Suprapubic skin (tissue), 4 donors: ENCODE results near the gene SCAPER. TPM values are rescaled to one million over a fixed set of nuclear protein-coding genes. Genes with fewer than 3 reads are reported as not detected.

ENCODE experiments used
- DNase-seq, 2 donors: peaks; one replicate each; pipeline ENCODE4 v3.0.0-alpha.2; 2019; ENCODE audit warnings: low spot score in 2 of 2
- H3K27ac ChIP-seq: fragments of 200-600 bp; sonication (generic); one replicate; pipeline ENCODE4 v1.5.1; 2019
- H3K27me3 ChIP-seq: fragments of 200-600 bp; sonication (generic); one replicate; pipeline ENCODE4 v1.5.1; 2019
- H3K36me3 ChIP-seq: fragments of 200-600 bp; sonication (generic); one replicate; pipeline ENCODE4 v1.5.1; 2019
- H3K4me1 ChIP-seq: fragments of 200-600 bp; sonication (generic); one replicate; pipeline ENCODE4 v1.5.1; 2019
- H3K4me3 ChIP-seq: fragments of 200-600 bp; sonication (generic); one replicate; pipeline ENCODE4 v1.5.1; 2019; ENCODE audit warnings: mild to moderate bottlenecking
- H3K9me3 ChIP-seq: fragments of 200-600 bp; sonication (generic); one replicate; pipeline ENCODE4 v1.5.1; 2019
- CTCF ChIP-seq, 2 donors: fragments of 200-600 bp in 1 of 2; fragments of 450-650 bp in 1 of 2; sonication (generic) in 1 of 2; IDR thresholded peaks; one replicate each; pipeline ENCODE4 v1.5.1; 2016 to 2019; ENCODE audit warnings: antibody characterized with exemption in 2 of 2, mild to moderate bottlenecking in 1 of 2, moderate library complexity in 1 of 2
- EP300 ChIP-seq: sonication (generic); formaldehyde crosslinking; IDR thresholded peaks from one replicate; pipeline ENCODE4 v1.6.1; 2017; ENCODE audit warnings: antibody characterized with exemption
- POLR2A ChIP-seq, 2 donors: fragments of 450-650 bp; IDR thresholded peaks; one replicate each; pipeline ENCODE4 v1.6.1; 2017; ENCODE audit warnings: antibody characterized with exemption in 2 of 2, mild to moderate bottlenecking in 2 of 2, moderate library complexity in 2 of 2
- POLR2AphosphoS5 ChIP-seq, 3 donors: sonication (generic); formaldehyde crosslinking; IDR thresholded peaks; one replicate each; pipeline ENCODE4 v1.6.1; 2017; ENCODE audit warnings: antibody characterized with exemption in 3 of 3
- WGBS: methylation state at CpG from one replicate; pipeline ENCODE4 v1.1.5; 2018; 5-methylcytosine and 5-hydroxymethylcytosine counted together
- total RNA-seq, 4 donors: library from RNA; depleted of rRNA; stranded (reverse); fragments of >200 nt; gene quantifications; one replicate each; pipeline ENCODE4 v1.1.0, GENCODE V29; 2016

Gene SCAPER
- total RNA-seq, 4 donors from 2014 or later: 26.3 to 61.4 (median 37.3) TPM

DNA sequence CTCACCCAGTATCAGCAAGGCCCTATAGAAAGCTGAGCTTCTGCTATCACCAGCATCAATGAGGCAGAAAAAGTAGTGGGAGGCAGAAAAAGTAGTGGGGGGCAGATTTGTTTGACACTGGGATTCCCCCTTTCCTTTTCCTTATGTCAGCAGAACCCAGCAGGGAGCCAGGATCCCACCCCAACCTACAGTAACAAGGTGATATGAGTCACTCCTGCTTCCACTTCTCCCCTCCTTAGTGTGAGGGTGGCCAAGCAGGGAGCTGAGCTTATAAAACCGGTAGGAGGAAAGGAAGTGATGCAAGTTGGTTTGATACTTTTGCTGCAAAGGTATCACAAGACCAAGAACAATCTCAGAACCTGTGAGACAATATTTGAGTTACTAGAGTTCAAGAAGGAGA, 128.7 kb downstream of the SCAPER start:
- peaks cover 20% of the 10 kb centered on the region for H3K36me3 ChIP-seq
- TF ChIP-seq CTCF (IDR thresholded peaks at IDR 0.05) (no peak), POLR2AphosphoS5 (IDR thresholded peaks at IDR 0.05) (no peak), EP300 (no peak), POLR2A (IDR thresholded peaks at IDR 0.05) (no peak)
- H3K4me3 ChIP-seq: no peak overlapping the region
- WGBS: 71% methylated on average over 1 of the region's 1 CpG
- H3K9me3 ChIP-seq: peaks cover 7% of the 10 kb centered on the region
- no peaks in the 10 kb centered on the region for H3K27me3 ChIP-seq
- no peaks in the 10 kb centered on the region for H3K4me1 ChIP-seq
- H3K27ac ChIP-seq: no peak overlapping the region
- DNase-seq: no peak

GRCh38 chr15:76773234-76773633, 131.9 kb downstream of the SCAPER start:
- H3K27ac ChIP-seq: no peak overlapping the region
- peaks cover 7% of the 10 kb centered on the region for H3K9me3 ChIP-seq
- H3K4me1 ChIP-seq: no peaks in the 10 kb centered on the region
- no peak overlapping the region for H3K4me3 ChIP-seq
- TF ChIP-seq EP300: no peak
- no peak for TF ChIP-seq POLR2AphosphoS5 (IDR thresholded peaks at IDR 0.05)
- no peak for TF ChIP-seq POLR2A (IDR thresholded peaks at IDR 0.05)
- no peak for TF ChIP-seq CTCF (IDR thresholded peaks at IDR 0.05)
- WGBS: 100% methylated on average over 1 of the region's 1 CpG
- no peak for DNase-seq
- H3K27me3 ChIP-seq: no peaks in the 10 kb centered on the region
- peaks cover 11% of the 10 kb centered on the region for H3K36me3 ChIP-seq

- no peak for DNase-seq
- no peaks in the 10 kb centered on the region for H3K4me1 ChIP-seq
- no peak for TF ChIP-seq POLR2A (IDR thresholded peaks at IDR 0.05)
- no peak for TF ChIP-seq EP300
- TF ChIP-seq POLR2AphosphoS5 (IDR thresholded peaks at IDR 0.05): no peak
- no peak for TF ChIP-seq CTCF (IDR thresholded peaks at IDR 0.05)
- H3K36me3 ChIP-seq: peaks cover 11% of the 10 kb centered on the region
- 91% methylated on average over 1 of the region's 1 CpG for WGBS
- no peak overlapping the region for H3K4me3 ChIP-seq
- H3K27me3 ChIP-seq: no peaks in the 10 kb centered on the region
- H3K27ac ChIP-seq: no peak overlapping the region
- peaks cover 7% of the 10 kb centered on the region for H3K9me3 ChIP-seq
Measured at GRCh38 chr15:76772776-76773175, 132.4 kb downstream of the SCAPER start.

DNA sequence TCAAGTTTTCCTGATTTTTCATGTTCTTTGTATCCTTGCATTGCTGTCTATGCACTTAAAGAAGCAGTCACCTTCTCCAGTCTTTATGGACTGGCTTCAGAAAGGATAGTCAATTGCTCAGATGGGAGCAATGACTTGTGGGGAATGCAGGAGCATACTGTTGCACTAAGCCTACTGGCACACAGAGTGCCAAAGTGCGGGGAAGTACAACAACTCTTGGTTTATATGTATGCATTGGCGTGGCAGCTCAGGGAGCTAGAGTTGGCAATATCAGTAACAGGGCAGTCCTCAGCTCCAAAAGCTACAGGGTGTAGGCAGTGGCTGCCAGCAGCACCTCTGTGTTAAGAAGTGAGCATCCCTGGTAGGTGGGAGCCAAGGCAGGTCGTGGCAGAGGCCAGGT, 141.1 kb downstream of the SCAPER start:
- DNase-seq: no peak
- no peaks in the 10 kb centered on the region for H3K27me3 ChIP-seq
- H3K4me1 ChIP-seq: no peaks in the 10 kb centered on the region
- TF ChIP-seq EP300 (no peak), CTCF (IDR thresholded peaks at IDR 0.05) (no peak), POLR2A (IDR thresholded peaks at IDR 0.05) (no peak), POLR2AphosphoS5 (IDR thresholded peaks at IDR 0.05) (no peak)
- peaks cover 6% of the 10 kb centered on the region for H3K9me3 ChIP-seq
- no peak overlapping the region for H3K4me3 ChIP-seq
- H3K36me3 ChIP-seq: peaks cover 35% of the 10 kb centered on the region
- H3K27ac ChIP-seq: no peak overlapping the region
- 100% methylated on average over 3 of the region's 3 CpGs for WGBS

- WGBS: 96% methylated on average over 2 of the region's 2 CpGs
- H3K27ac ChIP-seq: no peak overlapping the region
- no peaks in the 10 kb centered on the region for H3K4me1 ChIP-seq
- H3K36me3 ChIP-seq: peaks cover 35% of the 10 kb centered on the region
- TF ChIP-seq POLR2A (IDR thresholded peaks at IDR 0.05) (no peak), CTCF (IDR thresholded peaks at IDR 0.05) (no peak), EP300 (no peak), POLR2AphosphoS5 (IDR thresholded peaks at IDR 0.05) (no peak)
- no peak for DNase-seq
- no peak overlapping the region for H3K4me3 ChIP-seq
- H3K27me3 ChIP-seq: no peaks in the 10 kb centered on the region
- H3K9me3 ChIP-seq: peaks cover 6% of the 10 kb centered on the region
Measured at GRCh38 chr15:76763554-76763953, 141.6 kb downstream of the SCAPER start.
